Measurements from ENCODE around the gene FAM3A.

DNA sequence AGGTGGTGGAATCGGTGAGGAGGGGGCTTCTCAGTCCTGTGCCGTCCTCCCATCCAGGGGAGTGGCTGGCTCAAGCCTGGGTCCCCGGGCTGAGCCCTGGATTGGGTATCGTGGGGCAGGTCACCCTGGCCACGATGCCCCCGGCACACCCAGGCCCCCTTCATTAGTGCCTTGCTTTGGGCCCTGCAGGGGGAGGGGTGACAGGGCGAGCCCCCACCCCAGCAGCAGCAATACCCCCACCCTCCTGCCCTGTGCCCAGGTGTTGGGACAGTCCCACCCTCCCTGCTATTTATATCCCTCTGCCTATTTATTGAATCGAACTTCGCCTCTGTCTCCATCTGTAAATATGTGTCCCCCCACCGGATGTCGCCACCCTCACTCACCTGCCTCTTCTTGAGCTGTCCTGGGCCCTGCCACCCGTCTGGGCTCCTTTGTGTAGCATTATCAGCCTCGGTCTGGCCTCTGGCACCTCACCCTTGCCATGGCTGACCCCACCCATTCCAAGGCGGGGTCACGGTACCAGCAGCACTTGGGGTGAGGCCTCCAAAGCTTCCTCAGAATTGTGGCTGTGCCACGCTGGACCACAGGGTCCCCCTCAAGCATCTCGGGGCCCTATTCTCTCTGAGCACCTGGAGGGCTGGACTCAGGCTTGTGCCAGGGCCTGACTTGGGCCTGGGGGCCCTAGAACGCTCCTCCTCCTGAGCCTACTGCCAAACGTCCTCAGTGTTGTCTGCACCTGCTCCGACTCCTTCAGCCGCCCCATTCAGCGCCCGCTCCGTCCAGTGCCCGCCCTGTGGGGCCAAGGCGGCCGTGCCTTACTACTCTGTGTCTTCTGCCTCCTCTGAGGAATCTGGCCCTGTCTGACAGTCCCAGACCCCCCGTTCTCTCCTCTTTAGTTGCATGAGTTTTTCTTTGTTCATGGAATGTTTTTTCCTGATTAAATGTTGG is 43.1 kb downstream of the FAM3A start:
- TF ChIP-seq, protein P1, sequence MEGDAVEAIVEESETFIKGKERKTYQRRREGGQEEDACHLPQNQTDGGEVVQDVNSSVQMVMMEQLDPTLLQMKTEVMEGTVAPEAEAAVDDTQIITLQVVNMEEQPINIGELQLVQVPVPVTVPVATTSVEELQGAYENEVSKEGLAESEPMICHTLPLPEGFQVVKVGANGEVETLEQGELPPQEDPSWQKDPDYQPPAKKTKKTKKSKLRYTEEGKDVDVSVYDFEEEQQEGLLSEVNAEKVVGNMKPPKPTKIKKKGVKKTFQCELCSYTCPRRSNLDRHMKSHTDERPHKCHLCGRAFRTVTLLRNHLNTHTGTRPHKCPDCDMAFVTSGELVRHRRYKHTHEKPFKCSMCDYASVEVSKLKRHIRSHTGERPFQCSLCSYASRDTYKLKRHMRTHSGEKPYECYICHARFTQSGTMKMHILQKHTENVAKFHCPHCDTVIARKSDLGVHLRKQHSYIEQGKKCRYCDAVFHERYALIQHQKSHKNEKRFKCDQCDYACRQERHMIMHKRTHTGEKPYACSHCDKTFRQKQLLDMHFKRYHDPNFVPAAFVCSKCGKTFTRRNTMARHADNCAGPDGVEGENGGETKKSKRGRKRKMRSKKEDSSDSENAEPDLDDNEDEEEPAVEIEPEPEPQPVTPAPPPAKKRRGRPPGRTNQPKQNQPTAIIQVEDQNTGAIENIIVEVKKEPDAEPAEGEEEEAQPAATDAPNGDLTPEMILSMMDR (IDR thresholded peaks at IDR 0.05; ENCODE audit: low read length) = no peak
- no peak for TF ChIP-seq EZH2 (IDR thresholded peaks at IDR 0.05; ENCODE audit: borderline replicate concordance, low read length)

All from OCI-LY1 (cell line).